Stimulated activated CD8-positive, alpha-beta memory T cell treated with anti-CD3 and anti-CD28 coated beads, Interleukin-2, amount 100 ng/mL, for 48 hours (primary cell): ENCODE measurements around the gene HPSE2.
A peak's percentile ranks its signal among the peaks of the same experiment; 100 is the strongest.

ENCODE experiments used
- DNase-seq, 2 donors: peaks; one replicate each; pipeline ENCODE4 v3.0.0-alpha.2; 2020; ENCODE audit warnings: low read depth in 2 of 2

HPSE2 gene

GRCh38 chr10:98433881-98434732 lies 801.5 kb downstream of the HPSE2 start:
- no peak for DNase-seq

DNA sequence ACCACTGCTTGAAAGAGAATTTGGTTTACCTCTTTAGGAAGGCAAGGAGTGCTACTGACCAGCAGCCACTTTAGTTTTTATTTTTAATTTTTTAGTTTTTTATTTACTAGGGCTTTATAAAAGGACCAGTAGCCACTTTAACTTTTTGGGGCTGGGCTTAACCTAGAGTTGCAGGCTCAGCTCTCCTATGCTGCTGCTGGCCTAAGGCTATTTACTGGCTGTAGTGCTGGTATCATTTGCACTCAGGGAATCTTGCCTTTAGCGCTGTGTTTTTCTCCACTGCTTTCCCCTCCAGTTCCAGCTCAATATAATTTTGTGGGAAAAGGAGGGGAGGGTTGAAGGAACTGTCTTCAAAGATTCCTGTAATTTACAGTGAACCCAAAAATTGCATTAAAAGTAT lies 802.3 kb downstream of the HPSE2 start:
- DNase-seq, result no peak

DNA sequence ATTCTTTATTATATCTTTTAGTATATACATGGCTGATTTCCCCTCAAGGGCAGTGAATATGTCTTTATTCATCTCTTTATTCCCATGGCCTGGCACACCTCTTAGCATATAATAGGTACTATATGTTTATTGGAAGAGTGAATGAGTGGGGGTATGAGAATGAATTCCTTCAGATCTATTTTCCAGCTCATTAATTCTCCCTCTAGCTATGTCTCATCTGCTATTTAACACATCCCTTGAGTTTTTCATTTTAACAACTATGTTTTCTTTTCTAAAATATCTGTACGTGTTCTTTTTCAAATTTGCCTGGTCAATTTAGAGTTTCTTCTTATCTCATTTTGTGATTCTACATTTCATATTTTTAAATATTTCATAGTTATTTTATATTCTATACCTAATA lies 803.3 kb downstream of the HPSE2 start:
- DNase-seq, result no peak

DNA sequence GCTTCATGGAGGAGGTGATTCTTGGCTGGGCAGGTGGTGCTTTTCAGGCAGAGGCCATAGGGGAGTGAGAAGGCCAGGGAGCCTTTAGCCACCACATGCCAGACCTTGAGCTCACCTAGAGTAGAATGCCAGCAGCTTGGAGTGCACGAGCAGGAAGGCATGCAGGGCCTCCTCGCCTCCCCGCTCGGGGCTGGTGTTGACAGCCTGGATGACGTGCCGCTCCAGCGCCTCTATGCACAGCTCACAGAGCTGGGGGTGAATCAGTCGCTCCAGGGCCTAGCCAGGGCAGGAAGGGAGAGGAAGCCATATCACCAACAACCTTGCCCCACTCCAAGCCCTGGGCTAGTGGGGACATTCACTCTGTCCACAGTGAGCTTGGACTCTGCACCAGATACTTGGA lies 804.6 kb downstream of the HPSE2 start:
- DNase-seq, result no peak

DNA sequence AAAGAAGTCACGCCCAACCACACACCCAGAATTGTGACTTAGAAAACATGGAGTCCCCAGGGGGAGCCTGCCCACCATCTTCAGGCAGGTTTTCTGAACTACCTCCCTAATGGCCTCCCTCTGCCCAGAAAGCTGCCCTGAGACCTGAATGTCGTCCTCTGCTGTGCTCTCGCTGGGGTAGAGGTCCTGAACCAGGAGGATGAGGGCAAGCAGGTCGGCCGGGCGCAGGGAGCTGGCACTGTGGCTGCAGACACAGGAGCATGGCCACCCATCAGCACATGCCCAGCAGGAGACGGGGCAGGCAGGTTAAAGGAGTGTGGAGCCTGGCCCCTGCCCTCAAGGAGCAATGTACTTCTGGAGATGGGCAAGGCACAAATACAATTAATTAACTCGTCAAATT lies 805.2 kb downstream of the HPSE2 start:
- no peak for DNase-seq

DNA sequence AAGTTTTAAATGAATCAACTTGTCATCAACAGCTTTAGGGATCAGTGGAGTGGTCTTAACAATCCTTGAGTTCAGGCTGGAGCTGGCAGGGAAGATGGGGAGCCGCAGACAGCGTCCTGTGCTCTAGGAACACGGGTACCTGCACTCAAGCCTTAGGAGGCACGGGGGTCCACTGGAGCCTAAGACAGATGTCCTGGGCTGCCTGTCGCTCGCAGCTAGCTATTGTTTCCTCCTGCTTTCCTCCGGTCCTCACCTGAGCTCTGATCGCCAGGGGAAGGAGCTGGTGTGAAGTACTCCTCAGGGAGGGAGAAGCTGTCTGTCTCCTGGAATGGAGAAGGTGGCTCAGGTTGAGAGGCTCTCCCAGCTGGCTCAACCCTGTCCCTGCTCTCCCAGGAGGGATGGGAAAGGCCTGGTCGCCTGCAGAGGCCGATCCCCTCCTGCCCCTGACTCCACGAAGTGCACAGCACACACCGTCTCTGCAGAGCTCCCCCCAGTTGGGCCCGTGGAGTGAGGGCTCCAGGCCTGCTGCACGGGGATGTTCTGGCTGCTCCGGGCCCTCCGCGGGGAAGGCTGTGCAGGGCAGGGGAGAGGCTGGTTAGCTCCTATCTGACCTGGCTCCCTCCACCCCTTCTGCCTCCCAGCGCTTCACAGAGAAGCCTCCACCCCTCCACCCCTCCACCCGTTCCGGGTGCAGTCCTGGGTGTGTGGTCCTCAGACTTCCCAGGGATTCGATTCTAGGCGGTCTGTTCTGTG lies 806.2 kb downstream of the HPSE2 start:
- no peak for DNase-seq

GRCh38 chr10:98427011-98427515 lies 808.6 kb downstream of the HPSE2 start:
- no peak for DNase-seq

DNA sequence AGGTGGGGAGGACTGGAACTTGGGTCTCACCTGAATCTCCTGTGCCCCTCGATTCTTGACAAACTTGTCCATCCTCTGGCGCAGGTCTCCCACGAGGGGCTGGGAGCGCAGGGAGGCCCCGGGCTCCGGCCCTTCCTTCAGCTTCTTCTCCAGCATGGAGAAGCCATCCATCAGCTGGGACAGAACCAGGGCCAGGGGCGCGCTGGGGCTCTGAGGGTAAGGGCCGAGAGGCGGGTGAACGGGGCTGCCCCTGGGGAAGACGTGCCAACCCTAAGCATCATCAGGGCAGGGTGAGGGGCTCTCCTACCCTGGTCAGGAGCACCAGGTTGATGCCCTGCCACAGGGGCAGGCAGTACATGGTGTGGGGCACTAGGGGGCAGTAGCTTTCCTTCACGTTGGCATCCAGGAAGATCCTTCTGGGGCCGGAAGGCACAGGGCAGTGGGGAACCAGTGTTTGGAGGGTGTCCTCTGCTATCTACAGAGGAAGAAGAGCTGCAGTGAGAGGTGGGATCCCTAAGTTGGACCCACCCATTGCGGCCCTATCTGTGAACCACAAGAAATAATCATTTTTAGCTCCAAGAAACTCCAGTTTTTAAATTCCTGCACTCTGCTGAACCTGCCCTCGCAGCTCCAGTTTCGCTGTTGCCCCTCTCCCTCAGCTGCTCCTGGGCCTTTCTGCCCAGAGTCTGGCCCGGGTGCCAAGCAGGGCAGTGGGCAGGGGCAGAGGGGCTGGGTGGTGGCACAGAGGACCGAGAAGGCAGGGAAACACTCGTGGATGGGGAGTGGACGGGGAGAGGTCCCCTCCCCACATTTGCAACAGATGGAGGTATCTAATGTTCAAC lies 809.9 kb downstream of the HPSE2 start:
- DNase-seq, result peak in 1 of 2 donors; percentile 39

DNA sequence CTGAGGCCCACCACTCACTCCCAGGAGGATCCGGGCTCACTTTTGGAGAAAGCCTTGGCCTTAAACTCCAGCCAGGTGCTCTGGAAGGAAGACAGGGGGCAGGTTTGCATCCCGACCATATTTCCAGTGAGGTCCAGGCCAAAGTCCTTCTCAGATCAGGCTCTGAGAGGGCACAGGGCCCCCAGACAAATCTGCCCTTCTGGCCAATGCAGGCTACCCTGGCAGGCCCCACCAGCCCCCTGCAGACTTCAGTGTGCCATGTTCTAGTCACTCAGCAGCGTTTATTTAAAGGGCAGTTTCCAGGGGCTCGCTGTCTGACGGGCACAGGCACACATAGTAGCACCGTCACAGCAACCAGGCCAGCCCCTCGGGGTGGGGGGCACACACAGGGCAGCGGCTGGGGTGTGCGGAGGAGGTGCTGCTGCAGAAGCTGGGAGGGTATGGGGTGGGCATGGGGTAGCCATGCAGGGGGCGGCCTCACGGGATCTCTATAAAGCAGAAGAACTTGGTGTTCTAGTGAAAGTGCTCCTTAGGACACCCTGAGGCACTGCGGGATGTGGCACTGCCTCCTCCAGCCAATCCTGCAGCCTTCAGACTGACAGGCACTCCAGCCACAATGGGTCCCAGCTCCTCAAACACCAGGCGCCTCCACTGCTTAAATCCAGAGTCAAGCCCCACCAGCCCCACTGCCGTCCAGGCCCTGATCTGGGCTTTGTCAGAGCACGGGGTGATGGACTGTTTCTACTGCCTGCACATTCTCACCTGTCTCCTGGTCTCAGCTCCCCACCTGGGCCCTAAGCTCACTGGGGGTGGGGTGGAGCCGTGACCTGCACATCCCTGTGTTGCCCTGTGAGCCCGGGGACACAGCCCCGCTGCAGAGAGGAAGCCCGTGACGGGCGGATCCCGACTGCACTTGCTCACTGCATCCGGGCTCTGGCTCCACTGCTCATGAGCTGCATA lies 811.1 kb downstream of the HPSE2 start:
- no peak for DNase-seq

GRCh38 chr10:98423691-98424120 lies 811.9 kb downstream of the HPSE2 start:
- no peak for DNase-seq

DNA sequence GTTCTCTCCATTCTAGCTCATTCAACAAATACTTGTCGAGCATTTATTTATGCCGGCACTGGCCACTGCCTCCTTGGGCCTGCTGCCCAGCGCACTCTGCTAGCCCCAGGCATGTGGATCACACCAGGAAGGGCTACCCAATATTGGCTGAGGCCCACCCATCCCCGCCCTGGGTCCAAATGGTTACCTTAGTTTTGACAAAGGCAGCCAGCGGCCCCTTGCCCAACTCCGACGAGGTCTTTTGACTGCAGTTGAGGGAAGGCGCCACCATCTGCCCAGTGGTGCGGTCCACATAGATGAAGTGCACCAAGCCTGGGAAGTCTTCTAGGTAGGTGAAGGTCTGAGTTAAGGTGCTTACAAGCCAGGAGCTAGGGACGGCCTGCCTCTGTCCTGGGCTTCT lies 813.5 kb downstream of the HPSE2 start:
- no peak for DNase-seq

GRCh38 chr10:98420786-98421185 lies 814.9 kb downstream of the HPSE2 start:
- no peak for DNase-seq

GRCh38 chr10:98419469-98420261 lies 816.0 kb downstream of the HPSE2 start:
- no peak for DNase-seq

GRCh38 chr10:98418665-98419468 lies 816.8 kb downstream of the HPSE2 start:
- DNase-seq, result no peak

DNA sequence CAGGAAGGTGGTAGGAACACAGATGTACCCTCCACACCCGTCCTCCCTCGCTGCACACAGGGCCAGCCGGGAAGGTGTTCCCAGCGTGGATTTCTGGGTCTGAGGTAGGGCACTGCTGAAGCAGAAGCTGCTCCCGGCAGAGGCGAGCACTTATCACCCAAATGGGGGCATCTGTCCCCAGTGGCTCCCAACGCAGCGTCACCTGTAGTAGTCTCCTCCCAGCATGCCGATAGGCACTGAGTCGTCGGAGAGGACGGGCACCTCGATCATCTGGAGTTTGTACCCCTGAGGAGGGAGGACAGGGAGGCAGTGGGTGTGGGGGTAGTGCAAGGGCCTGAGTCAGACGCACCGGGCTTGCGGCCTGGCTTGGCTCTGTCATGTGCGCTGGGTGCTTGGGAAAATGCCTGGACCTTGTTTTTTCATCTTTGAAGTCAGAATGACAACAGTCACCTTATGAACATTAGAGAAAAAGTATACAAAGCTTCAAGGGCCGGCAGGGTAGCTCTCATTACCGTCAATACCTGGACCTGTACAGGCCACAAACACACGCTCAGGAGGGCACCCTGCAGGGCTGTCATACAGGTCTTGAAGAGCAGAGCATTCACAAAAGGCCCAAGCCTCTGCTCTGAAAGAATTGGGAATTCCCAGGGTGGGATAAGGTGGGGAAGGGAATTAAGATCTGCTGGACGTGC lies 817.5 kb downstream of the HPSE2 start:
- no peak for DNase-seq

- DNase-seq, result no peak
Measured at GRCh38 chr10:98417481-98417959, 818.1 kb downstream of the HPSE2 start.

- DNase-seq, result no peak
Measured at GRCh38 chr10:98416606-98417388, 818.9 kb downstream of the HPSE2 start.

DNA sequence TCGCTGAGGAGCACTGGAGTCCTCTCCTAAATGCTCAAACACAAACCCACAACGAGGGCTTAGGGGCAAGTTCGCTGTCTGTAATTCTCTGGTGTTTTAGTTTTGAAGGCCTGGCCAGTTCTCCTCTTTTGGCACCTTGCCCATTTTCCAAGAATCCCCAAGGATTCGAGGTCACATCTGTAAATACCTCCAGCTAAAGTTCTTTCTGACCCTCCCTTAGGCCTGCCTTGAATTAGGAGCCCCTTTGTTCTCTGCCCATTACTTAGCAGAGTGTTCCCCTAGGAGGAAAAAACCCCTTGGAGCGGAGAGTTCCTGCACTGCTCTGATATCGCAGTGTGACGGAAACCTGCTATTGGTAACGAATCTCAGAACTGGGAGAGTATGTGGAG lies 819.9 kb downstream of the HPSE2 start:
- no peak for DNase-seq
